GM19455 (cell line): ENCODE results near the gene OSBPL2.

Experiments used
- ATAC-seq: cut with Tn5 transposase; IDR thresholded peaks from one replicate; pipeline ENCODE4 v1.9.1; 2021; ENCODE audit not compliant: unreplicated experiment

OSBPL2 gene

DNA sequence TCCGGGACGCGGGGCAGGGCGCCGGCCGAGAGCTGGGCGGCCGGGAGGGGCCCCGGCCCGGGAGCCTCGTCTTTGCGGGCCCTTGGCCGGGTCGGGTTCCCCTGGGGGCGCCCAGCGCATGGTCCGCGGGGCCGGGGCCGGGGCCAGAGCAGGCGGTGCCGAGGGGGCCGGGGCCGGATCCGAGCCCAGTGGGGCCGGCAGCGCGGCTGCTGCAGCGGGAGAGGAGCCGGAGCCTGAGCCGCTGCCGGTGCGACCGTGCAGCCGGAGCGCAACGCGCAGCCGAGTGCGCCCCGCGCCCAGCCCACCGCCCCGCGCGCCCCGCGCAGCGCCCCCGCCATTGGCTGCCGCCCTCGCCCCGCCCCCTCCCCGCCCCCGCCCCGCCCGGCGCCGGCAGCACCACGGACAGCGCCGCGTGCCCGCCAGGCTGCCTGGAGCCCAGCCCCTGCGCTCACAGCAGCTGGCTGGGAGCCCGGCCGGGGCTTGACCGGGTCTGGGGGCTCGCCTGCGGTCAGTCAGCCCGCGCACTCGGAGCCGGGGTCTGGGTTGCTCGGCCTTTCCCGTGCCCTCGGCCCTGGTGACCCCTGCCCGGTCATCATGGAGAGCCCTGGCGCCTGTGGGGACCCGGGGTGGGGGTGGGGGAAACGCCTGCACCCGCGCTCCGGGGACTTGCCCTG is 18.2 kb upstream of the OSBPL2 start, which contains the start of gene HRH3:
Gene HRH3 (minus strand): TSS at position 287 of the 674 bp plus-strand sequence. CDS start 308 bp downstream, outside the sequence.
- ATAC-seq: no peak

DNA sequence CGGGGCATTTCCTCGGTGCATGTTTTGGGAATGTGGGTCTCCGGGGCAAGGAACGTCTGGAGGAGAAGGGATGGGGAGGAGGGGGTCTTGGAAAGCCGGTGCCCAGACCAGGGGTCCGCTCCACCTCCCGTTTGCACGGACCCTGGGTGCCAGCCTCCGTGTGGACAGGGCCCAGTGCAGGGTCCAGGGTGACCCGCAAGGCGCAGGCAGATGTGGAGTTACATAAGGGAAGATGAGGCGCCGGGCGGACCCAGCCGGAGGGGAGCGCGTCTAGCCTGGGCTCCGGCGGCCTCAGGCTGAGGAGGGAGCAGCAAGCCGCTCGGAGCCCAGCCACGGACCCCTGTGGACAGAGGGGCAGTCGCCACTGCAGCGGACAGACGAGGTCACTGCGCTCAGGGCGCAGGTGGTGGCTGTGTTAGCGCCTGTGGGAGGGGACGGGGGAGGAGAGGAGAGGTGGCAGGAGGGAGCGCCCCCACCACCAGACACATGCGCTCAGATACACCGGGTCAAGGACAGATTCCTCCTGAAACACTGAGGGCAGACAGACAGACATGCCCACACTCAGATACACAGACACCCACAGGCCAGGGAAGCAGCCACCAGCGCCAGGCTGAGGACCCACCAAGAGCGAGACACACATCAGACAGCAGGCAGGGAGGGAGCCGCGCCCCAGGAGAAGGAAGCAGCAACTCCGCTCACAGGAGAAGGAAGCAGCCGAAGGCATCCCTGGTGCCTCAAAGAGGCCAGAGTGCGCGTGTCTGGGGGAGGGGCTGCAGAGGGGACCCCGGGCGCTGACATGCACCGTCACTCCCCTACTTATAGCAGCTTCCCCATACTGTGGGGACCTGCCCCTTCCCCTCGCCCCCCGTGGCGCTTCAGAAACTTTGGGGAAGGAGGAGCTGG is 17.4 kb upstream of the OSBPL2 start:
- no peak for ATAC-seq

DNA sequence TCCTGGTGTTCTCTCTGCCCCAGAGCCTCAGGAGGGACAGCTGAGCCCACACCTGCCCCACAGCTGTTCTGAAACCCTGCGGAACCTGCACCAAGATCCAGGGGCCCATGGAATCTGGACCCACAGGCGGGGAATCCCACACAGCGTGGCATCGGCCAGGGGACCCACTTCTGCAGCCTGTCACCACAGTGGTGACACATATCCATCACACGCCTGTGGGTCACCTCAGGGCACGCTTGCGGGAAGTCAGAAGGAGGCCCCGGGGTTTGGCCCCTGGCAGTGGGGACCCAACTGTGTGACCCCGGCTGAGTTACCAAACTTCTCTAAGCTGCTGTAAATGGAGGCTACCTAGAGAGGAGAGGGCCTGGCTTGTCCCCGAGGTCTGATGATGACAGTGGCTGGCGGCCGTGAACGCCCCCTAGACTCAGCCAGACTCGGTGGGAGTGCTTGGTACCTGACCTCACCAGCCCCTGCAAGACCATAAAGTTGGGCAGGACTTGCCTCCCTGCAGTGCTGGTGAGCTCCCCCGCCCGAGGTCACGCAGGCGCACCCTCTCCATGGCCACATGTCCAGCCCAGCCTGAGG is 16.0 kb upstream of the OSBPL2 start:
- ATAC-seq: no peak

DNA sequence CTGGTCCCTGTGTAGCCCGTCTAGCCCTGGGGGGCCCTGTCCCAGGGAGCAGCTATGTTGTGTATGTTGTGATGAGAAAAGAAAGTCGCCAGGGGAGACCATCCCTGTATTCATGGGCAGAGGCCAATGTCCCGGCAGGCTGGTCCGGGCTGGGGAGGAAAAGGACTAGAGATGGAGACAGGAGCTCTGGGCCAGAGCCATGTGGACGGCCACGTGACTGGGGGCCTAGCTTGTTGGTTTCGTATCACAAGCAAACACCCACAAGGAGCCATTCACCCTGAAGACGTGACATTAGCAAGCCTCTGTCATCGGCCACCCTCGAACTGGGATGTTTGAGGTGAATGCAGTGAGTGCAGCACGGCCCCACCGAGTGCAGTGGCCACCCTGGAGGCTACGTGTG is 15.3 kb upstream of the OSBPL2 start:
- ATAC-seq: no peak

DNA sequence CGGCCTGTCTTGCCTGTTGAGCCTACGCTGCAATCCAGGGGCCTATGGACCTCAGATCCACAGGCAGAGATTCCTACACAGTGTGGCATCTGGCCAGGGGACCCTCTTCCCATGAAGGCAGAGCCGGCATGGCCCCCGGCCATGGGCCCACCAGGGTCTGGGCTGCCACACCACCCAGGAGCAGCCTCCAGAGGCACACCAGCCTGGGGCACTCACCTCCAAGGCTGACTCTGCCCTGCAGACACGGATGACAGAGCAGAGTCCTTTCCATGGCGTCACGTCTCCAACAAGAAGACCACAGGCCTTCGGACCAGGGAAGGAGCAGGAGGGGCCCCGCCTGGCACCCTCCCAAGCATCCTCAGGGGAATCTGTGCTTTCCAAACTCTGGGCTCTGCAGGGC is 14.8 kb upstream of the OSBPL2 start:
- ATAC-seq: no peak

DNA sequence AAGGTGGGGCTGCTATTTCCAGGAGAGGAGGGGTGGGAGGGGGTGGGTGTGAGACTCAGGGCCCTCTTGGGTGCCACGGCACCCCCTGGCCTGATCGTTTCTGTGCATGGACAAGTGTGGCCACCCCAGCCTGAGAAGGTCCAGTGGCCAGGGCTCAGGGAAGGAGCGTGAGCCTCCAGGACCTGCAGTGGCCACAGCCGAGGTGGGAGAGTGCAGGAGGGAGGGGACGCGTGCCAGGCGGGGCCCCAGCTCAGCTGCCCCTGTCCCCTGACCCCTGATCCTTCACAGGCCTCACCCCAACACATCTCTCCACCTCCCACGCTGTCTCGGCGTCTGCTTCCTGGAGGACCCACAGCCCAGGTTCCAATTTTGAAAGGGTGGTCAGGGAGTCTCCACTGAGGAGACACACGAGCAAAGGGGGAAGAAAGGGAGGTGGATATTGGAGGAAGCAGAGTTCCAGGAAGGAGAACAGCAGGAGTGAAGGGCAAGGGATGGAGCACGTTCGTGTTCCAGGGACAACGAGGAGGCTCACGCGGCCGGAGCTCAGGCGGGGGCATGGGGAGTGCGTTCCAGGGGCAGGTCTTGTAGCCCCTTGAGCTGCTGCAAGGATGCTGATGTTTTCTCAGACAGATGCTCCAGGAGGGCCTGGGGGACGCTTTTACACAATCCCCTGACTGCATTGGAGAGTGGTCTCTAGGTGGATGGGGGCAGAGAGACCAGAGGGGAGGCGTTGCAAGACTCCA is 14.0 kb upstream of the OSBPL2 start:
- no peak for ATAC-seq

DNA sequence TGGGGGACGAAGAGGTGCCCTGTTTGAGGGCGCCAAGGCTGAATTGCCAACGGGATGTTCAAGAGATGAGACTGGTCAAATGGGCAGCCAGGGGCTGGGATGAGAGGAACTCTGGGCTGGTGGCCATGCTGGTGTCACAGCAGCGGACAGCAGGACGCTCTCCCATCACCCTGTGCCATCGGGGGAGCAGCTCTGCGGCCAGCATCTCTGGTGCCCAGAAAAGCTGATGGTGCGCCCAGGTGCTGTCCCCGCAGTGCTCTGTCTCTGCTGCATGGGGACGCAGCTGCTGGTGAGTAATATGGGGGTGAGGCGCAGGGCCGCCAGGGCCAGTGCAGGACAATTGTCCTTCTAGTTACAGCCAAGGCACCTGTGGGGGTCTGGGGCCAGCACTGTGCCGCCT is 13.3 kb upstream of the OSBPL2 start:
- ATAC-seq: no peak

DNA sequence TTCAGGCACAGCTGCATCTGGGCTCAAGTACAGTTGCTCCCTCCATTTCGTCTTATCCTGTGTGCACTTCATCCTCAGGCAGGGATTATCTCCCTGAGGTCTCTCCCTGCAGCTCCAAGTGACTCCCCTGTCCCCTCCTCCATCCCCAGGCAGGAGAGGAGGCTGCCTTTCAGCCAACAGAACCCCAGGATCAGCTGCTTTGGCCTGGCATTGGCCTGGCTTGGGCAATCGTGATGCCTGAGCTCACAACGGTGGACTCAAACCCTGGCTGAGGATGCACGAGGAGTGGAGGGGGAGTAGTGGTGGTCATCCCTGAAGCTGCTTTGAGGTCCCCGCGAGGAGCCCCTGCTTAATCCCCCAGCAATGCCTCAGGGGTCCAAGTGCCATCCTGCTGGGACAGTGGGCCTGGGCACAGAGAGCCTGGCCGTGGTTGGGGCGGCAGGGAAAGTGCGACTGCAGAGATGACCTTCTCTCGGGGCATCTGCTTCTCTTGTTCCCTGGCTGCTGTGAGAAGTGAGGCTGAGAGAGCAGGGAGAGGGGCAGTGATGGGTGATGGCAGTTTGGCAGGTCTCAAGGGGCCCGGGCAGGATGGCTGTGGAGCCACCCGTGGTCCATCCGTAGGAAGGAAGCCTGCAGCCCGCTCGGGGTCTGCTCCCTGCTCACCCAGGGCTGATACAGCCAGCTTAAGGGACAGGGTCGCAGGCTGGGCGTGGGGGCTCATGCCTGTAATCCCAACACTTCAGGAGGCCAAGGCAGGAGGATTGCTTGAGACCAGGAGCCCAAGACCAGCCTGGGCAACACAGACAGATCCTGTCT is 12.3 kb upstream of the OSBPL2 start:
- no peak for ATAC-seq

DNA sequence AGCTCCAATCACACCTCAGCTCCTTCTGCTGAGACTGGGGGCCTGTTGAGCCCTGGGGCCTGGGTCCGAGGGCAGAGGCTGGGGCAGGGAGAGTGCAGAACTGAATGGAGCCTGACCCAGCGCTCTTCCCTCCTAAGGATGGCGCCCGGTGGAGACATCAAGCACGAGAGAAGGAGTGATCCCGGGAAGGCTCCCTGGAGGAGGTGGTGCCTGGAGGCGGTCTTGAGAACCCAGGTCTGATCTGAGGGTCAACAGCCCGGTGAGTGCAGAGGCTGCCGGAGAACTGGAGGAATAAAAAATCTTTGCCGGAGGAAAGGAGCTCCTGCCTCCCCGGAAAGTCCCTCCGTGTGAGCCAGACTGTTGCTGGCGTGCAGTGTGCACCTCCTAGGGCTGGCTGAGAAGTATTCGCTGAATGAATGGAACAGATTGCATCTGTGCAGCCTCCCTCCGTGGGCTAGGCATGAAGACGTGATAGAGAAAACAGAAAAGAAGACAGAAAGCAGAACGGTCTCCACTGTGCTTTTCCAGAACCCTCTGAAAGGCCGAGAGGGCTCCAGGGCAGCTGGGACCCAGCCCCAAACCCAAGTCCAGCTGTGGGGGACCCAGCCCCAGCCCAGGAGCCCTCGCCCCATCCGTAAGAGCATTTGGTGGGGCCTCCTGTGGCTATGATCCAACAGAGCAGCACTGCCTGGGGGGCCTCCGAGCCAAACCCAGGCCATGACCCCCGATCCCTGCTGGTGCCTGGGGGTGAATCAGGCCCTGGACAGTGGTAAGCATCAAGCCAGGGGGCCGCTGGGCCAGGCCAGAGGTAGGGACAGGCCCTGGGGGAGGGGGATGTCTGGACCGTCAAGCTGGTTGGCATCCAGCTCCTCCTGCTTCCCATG is 11.4 kb upstream of the OSBPL2 start:
- no peak for ATAC-seq

DNA sequence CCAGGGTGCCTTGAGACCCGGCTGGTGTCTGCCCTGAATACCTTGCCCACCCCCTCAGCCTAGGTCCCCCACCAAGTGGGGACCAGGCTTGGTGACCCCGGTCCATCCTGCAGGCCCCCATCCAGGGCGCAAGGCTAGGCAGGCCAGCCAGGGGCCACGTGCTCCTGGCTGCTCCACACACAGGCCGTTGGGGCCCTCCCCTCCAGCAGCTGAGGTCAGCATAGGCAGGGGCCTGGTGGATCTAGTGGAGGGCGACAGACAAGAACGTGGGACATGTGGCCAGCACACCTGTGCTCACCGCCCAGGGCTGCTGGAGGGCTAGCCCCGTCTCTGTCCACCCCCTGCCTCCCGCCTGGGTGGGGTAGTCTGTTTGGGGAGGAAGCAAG is 10.7 kb upstream of the OSBPL2 start:
- no peak for ATAC-seq

DNA sequence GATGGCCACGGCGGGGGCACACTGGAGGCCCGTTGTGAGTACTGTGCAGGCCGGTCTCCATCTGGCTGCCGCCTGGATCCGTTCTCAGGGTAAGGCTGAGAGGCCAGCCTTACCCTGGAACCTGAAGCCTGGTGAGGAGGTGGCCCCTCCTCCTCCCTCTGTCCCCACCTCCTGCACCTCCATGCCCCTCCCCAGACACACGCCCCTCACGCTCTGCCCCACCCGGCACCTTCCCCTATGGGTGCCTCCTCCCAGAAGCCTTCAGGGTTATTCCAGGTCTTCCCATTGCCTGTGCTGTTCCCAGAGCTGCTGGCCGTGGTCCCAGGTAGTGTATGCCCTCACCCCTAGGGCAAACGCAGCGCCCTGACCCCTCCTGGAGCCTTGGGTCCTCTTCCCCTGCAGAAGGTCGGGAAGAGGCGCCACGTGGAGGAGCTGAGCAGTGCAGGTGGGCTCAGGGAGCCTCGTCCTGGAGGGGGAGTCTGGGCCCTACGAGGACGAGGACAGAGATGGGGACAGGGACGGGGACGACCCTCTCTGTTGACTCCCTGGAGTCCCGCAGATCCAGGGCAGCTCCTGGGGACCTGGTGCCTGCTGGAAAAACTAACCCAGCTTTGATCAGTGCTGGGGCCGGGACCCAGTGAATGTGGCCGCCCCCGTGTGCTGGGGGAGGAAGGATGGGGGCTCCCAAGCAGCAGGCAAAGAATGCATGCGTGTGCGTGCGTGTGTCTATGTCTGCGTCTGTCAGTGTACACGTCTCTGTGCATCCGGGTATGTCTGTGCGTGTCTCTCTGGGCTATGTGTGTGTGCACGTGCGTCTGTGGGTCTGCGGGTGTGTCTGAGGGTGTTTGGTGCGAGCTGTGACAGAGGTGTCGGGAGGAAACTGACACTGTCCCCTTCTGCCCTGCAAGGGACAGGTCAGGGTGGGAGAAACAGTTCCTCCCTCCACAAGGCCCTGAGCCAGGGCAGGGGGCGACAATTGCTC is 10.1 kb upstream of the OSBPL2 start:
- no peak for ATAC-seq

DNA sequence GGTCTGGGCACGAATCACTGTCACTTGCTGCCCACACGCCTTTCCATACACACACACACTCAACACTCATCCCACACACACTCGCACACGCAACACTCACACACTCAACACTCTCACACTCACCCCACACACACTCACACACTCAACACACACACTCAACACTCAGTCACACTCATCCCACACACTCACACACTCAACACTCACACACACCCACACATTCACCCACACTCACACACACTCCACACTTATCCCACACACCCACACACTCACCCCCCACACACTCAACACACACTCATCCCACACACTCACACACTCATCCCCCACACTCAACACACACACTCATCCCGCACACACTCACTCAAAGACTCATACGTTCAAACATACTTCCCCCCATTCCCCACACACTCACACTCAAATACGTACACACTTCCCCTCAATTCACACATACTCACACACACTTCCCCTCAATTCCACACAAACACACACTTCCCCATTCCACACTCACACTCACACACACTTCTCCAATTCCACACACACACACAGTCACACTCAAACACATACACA is 9.3 kb upstream of the OSBPL2 start:
- no peak for ATAC-seq

DNA sequence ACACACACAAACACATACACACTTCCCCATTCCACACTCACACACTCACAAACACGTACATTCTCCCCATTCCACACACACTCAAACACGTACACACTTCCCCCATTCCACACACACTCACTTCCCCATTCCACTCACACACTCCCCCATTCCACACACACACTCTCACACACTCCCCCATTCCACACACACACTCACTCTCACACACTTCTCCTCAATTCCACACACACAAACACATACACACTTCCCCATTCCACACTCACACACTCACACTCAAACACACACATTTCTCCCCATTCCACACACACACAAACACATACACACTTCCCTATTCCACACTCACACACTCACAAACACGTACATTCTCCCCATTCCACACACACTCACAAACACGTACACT is 8.7 kb upstream of the OSBPL2 start:
- no peak for ATAC-seq

DNA sequence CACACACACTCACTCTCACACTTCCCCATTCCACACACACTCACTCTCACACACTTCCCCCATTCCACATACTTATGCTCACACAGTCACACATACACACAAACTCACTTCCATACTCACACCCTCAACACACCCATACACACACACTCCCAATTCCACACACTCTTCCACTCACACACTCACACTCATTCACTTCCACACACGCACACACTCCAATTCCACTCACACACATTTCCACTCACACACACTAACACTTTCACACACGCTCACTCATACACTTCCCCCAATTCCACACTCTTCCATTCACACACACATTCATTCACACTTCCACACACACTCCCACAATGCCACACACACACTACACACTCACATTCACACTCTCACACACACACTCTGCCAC is 8.0 kb upstream of the OSBPL2 start:
- ATAC-seq: no peak

DNA sequence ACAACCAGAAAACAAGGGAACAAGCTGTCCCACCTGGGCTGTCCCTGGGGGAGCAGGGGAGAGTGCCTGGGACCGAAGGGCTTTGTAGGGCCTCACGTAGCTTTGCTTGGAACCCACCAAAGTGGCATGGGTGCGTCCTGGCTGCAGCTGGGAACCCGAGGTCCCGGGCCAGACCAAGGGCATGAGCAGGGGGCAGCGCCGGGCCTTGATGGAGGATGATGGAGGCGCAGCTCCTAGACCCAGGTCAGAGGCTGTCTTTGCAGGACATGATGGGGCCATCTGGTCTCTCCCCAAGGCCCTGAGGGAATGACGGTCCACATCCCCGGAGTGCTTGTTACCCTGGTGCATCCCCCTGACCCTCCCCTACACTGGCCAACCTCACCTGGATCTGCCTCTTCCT is 7.6 kb upstream of the OSBPL2 start:
- ATAC-seq: no peak

DNA sequence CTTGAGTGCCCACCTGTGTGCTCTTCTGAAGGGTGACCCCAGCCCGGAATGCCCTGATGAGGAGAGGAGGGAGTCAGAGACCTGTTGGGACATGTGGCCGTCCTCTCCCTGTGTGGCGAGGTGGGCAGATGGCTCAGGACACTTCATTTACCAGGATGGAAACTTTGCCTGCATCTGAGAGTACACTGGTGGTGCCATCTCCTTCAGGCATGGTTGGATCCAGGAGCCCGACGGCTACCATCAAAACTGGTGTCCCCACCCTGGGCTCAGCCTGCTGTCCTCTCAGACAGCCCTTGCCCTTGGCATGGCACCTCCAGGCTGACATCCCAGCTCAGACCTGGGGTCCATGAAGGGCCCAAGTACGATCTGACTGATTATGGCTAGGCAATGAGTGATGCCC is 7.0 kb upstream of the OSBPL2 start:
- no peak for ATAC-seq

DNA sequence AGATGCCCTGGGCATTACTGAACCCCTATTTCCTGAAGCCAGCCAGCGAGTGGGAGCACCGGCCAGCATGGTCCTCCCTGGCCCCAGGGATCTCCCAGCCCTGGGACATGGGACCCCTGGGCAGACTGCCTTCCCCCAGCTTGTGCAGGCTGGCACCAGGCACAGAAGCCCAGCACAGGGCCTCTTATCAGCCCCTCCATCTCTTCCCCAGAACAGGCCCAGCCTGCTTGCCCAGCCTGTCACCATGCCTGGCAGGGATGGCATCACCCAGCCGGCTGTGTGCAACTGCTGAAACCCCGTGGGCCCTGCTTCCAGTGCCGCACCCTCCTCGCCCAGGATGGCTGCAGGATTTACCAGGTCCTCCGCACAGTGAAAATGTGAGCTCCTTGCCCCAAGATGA is 6.1 kb upstream of the OSBPL2 start:
- ATAC-seq: no peak
